GM18498 (cell line): Measurements from ENCODE around the gene SLC10A3.
A peak's percentile ranks its signal among the peaks of the same experiment; 100 is the strongest.

Experiments used
- ATAC-seq: cut with Tn5 transposase; IDR thresholded peaks from one replicate; pipeline ENCODE4 v1.9.1; 2021; ENCODE audit warnings: mild to moderate bottlenecking, moderate library complexity; ENCODE audit not compliant: unreplicated experiment

SLC10A3 gene

DNA sequence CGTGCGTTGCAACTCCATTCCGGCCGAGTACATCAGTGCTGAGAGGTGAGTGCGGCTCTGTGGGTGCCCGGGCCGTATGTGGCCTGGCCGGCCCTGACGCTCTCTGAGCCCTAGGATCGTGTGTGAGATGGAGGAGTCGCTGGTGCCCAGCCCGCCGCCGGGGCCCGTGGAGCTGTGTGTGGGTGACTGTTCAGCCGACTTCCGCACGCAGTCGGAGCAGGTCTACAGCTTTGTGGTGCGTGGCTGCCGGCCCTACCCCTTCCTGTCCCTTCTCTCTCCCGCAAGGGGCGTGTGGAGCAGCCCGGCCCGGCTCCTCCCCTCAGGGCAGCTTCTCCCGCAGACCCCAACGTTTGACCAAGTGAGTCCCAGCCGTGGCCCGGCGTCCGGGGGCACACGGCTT is 24.4 kb downstream of the SLC10A3 start:
- no peak for ATAC-seq

- ATAC-seq = no peak
Observed at GRCh38 chrX:154465601-154466000, 24.8 kb downstream of the SLC10A3 start.

GRCh38 chrX:154464806-154465365 is 25.5 kb downstream of the SLC10A3 start:
- no peak for ATAC-seq

- no peak for ATAC-seq
Observed at GRCh38 chrX:154463611-154464220, 26.7 kb downstream of the SLC10A3 start.

GRCh38 chrX:154462396-154462795 is 28.0 kb downstream of the SLC10A3 start:
- no peak for ATAC-seq

DNA sequence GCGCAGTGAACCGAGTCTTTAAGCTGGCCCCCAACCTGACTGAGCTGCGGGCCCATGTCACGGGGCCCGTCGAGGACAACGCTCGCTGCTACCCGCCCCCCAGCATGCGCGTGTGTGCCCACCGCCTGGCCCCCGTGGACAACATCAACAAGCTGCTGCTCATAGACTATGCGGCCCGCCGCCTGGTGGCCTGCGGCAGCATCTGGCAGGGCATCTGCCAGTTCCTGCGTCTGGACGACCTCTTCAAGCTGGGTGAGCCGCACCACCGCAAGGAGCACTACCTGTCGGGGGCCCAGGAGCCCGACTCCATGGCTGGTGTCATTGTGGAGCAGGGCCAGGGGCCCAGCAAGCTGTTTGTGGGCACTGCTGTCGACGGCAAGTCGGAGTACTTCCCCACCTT is 30.1 kb downstream of the SLC10A3 start:
- ATAC-seq = no peak

GRCh38 chrX:154459832-154460231 is 30.6 kb downstream of the SLC10A3 start:
- no peak for ATAC-seq

GRCh38 chrX:154458954-154459778 is 31.3 kb downstream of the SLC10A3 start:
- no peak for ATAC-seq

GRCh38 chrX:154458116-154458953 is 32.1 kb downstream of the SLC10A3 start, which contains the start of gene PLXNA3:
PLXNA3 (plus strand) TSS chrX:154458281; CDS start chrX:154460184, 1,903 bp downstream.
- peak; percentile 73 for ATAC-seq

GRCh38 chrX:154457491-154458115 is 32.8 kb downstream of the SLC10A3 start:
- peak; percentile 70 for ATAC-seq

DNA sequence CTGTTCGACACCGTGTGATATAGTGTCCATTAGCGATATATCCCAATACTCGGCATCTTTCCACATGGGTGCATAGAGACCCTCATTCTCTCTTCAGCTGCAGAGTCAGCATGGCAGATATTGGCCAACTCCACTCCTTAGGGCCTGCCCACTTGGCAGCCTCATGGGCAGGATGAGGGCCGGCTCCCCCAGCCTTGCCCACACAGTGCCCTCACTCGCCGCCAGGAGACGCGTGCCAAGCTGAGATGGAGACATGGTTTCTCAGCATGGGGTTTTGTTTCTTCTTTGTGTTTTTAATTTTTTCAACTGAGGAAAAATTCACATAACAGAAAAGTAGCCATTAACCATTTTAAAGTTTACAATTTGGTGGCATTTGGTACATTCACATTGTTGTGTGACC is 37.6 kb downstream of the SLC10A3 start:
- ATAC-seq = no peak

DNA sequence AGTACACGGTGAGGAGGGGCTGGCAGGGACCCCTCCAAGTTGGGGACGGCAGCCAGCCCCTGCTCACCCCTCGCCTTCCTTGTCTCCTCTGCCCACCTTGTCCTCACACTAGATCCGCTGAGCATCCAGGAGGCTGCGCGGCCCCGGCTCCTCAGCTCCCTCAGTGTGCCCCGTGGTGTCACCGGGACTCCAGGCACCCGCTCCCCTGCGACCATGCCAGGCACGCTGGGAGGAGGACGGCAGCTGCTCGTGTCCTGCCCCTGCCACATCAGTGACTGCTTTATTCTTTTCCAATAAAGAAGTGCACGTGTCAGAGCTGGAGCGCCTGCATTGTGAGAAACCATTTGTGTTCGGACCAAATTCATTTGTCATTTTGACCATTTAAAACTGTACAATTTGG is 40.1 kb downstream of the SLC10A3 start:
- no peak for ATAC-seq

- ATAC-seq = no peak
Observed at GRCh38 chrX:154449618-154450017, 40.8 kb downstream of the SLC10A3 start.

DNA sequence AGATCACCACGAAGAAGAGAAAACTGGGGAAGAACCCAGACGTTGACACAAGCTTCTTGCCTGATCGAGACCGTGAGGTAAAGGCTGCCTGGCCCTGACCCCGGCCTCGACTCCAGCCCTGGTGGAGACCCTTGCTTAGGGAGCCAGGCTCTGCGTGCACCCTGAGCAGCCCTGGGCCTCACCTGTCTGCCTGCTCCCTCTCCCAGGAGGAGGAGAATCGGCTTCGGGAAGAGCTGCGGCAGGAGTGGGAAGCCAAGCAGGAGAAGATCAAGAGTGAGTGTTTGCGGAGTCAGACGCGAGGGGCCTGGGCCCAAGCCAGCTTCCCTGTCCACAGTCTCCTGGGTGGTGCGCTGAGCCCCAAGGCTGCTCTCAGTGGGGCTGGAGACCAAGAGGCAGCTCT is 41.9 kb downstream of the SLC10A3 start:
- ATAC-seq = no peak

GRCh38 chrX:154446430-154446829 is 44.0 kb downstream of the SLC10A3 start:
- no peak for ATAC-seq

DNA sequence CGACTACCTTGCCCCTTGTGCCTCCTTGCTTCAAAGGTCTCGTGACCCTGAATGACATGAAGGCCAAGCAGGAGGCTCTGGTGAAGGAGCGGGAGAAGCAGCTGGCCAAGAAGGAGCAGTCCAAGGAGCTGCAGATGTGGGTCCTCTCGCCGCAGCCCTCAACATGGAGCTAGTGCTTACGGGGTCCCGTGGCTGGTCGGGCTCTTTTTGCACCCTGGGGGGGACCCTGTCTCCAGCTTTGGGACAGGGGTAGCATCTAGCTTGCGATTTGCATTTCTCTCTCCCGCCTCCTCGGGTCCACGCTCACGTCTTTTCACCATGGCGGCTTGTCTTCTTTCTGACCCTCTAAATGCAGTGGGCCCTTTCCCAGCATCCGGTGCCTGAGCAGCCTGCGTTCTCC is 44.7 kb downstream of the SLC10A3 start:
- ATAC-seq = no peak

GRCh38 chrX:154444755-154445246 is 45.6 kb downstream of the SLC10A3 start:
- ATAC-seq = no peak

GRCh38 chrX:154443992-154444754 is 46.3 kb downstream of the SLC10A3 start, which contains the start of gene FAM50A:
FAM50A (plus strand) TSS chrX:154444141; CDS start chrX:154444236, 95 bp downstream.
- peak; percentile 83 for ATAC-seq

DNA sequence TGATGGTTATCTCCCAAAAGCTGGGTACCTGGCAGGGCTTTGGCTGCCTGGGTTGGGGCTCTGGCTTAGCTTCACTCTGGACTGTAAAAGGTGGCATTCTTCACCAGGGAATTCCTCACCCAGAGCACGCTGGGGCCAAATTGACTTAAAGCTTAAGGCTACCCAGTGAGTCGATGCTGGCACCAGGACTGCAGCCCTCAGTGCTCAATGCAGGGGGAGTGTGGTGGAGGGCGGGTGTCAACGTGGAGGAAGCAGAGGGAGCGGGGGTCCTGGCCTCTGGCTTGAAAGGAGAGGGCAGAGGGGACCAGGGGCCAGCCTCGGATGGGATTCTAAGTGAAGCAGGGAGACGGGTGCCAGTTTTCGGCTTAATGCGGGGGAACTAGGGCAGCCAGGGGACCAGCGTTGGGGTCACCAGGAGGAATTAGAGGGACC is 46.9 kb downstream of the SLC10A3 start:
- no peak for ATAC-seq
